KG1 (cell line): ENCODE data around the gene WDR83.
"Not testable (repeated sequence)": the region's sequence is repeated elsewhere in the genome, so short reads cannot be mapped to it uniquely, and the experiment has no call there.

ENCODE experiments used
- DNase-seq: peaks from one replicate; lab custom pipeline; 2025; lab: John Stamatoyannopoulos, UW

The WDR83 gene

GRCh38 chr19:12666265-12667048 is at the start of gene WDR83, which contains the start of gene MAN2B1:
TSS of gene WDR83 (plus strand) at chr19:12666807. CDS start at chr19:12669791, 2,984 bp downstream.
TSS of gene MAN2B1 (minus strand) at chr19:12666742. CDS start at chr19:12666701, 41 bp downstream.
- peak; percentile 46 for DNase-seq

GRCh38 chr19:12617646-12618045 is 49.0 kb upstream of the WDR83 start:
- DNase-seq, result no peak

GRCh38 chr19:12621253-12622024 is 45.2 kb upstream of the WDR83 start:
- not testable (repeated sequence) for DNase-seq

- no peak for DNase-seq
These were observed 43.1 kb upstream of the WDR83 start for GRCh38 chr19:12623361-12624031.

GRCh38 chr19:12626958-12627357 is 39.6 kb upstream of the WDR83 start:
- no peak for DNase-seq

- no peak for DNase-seq
These were observed 38.3 kb upstream of the WDR83 start for GRCh38 chr19:12628040-12629022.

GRCh38 chr19:12629215-12629614 is 37.4 kb upstream of the WDR83 start:
- DNase-seq, result no peak

GRCh38 chr19:12636631-12637030 is 30.0 kb upstream of the WDR83 start:
- DNase-seq, result no peak

GRCh38 chr19:12638611-12639182 is 27.9 kb upstream of the WDR83 start:
- no peak for DNase-seq

- peak; percentile 43 for DNase-seq
These were observed 26.6 kb upstream of the WDR83 start for GRCh38 chr19:12639901-12640613.

- no peak for DNase-seq
These were observed 25.2 kb upstream of the WDR83 start for GRCh38 chr19:12641456-12641855.

- DNase-seq, result no peak
These were observed 24.1 kb upstream of the WDR83 start for GRCh38 chr19:12642506-12642905.

- DNase-seq, result not testable (repeated sequence)
These were observed 22.9 kb upstream of the WDR83 start for GRCh38 chr19:12643716-12644115.

- DNase-seq, result no peak
These were observed 20.1 kb upstream of the WDR83 start for GRCh38 chr19:12646551-12646950.

- DNase-seq, result no peak
These were observed 19.6 kb upstream of the WDR83 start for GRCh38 chr19:12647047-12647446.

GRCh38 chr19:12647490-12648071 is 19.0 kb upstream of the WDR83 start:
- DNase-seq, result no peak

- DNase-seq, result no peak
These were observed 18.5 kb upstream of the WDR83 start for GRCh38 chr19:12648088-12648487.

GRCh38 chr19:12649941-12650340 is 16.7 kb upstream of the WDR83 start:
- DNase-seq, result no peak

- DNase-seq, result no peak
These were observed 14.4 kb upstream of the WDR83 start for GRCh38 chr19:12652219-12652618.

GRCh38 chr19:12655546-12655945 is 11.1 kb upstream of the WDR83 start:
- no peak for DNase-seq
